Tibial nerve (tissue), 4 donors: ENCODE data around the gene ZNF543.

Experiments
- EP300 ChIP-seq, 2 donors: sonication (generic); formaldehyde crosslinking; IDR thresholded peaks; one replicate each; pipeline ENCODE4 v1.6.1; 2017; ENCODE audit warnings: antibody characterized with exemption in 2 of 2, mild to moderate bottlenecking in 1 of 2
- POLR2A ChIP-seq, 2 donors: fragments of 450-650 bp; IDR thresholded peaks; one replicate each; pipeline ENCODE4 v1.6.1; 2017; ENCODE audit warnings: antibody characterized with exemption in 2 of 2, mild to moderate bottlenecking in 2 of 2, moderate library complexity in 2 of 2
- TF ChIP-seq, protein P1 (sequence below), 5 experiments: fragments of 200-600 bp in 3 of 5; fragments of 450-650 bp in 2 of 5; sonication (generic) in 3 of 5; IDR thresholded peaks; one replicate each; pipeline ENCODE4 v1.5.1; 2016 to 2019; ENCODE audit warnings: antibody characterized with exemption in 5 of 5, mild to moderate bottlenecking in 3 of 5, moderate library complexity in 2 of 5

DNA sequence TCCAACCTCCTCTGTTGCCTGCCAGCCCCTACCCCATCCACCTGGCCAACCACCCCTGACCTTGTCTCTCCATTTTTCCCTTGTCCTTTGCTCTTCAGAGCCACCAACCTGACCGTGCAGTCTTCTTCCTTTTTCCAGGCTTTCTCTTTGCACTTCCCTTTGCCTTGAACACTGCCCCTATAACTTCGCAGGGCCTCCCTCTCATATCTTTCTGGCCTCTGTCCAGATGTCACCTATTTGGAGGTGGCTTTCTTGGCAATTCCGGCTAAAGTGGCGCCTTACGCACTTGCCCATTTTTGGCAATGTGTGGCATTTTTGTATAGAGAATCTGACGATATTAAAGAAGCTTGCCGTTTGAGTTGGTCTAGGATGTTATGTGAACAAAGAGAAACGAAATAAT is 844 bp downstream of the ZNF543 start:
- TF ChIP-seq, protein P1, sequence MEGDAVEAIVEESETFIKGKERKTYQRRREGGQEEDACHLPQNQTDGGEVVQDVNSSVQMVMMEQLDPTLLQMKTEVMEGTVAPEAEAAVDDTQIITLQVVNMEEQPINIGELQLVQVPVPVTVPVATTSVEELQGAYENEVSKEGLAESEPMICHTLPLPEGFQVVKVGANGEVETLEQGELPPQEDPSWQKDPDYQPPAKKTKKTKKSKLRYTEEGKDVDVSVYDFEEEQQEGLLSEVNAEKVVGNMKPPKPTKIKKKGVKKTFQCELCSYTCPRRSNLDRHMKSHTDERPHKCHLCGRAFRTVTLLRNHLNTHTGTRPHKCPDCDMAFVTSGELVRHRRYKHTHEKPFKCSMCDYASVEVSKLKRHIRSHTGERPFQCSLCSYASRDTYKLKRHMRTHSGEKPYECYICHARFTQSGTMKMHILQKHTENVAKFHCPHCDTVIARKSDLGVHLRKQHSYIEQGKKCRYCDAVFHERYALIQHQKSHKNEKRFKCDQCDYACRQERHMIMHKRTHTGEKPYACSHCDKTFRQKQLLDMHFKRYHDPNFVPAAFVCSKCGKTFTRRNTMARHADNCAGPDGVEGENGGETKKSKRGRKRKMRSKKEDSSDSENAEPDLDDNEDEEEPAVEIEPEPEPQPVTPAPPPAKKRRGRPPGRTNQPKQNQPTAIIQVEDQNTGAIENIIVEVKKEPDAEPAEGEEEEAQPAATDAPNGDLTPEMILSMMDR (IDR thresholded peaks at IDR 0.05): no peak
- no peak for TF ChIP-seq POLR2A (IDR thresholded peaks at IDR 0.05)
- no peak for TF ChIP-seq EP300 (IDR thresholded peaks at IDR 0.05)
